AG04450 (cell line): ENCODE results near the gene DMRTB1. TPM values are rescaled to one million over a fixed set of nuclear protein-coding genes. Genes with fewer than 3 reads are reported as not detected.

Experiments
- CTCF ChIA-PET: fragments of 300-600, 350-600 bp; formaldehyde crosslinking; extraction: SDS; loops from one replicate; lab custom pipeline; 2022; ENCODE audit warnings: antibody characterized with exemption, inconsistent platforms; lab: Charles Lee
- POLR2A ChIA-PET: fragments of 350-600 bp; formaldehyde crosslinking; extraction: SDS; loops from one replicate; lab custom pipeline; 2021; ENCODE audit warnings: antibody characterized with exemption, inconsistent platforms; lab: Yijun Ruan, JAX
- DNase-seq: peaks from one replicate; pipeline ENCODE4 v3.0.0-alpha.2; 2011; ENCODE audit warnings: low read depth, low spot score
- H3K27ac ChIP-seq: one replicate; pipeline ENCODE4 v1.5.1; 2012; ENCODE audit warnings: low read depth, low read length, control low read depth
- H3K27me3 ChIP-seq: one replicate; pipeline ENCODE4 v1.6.0; 2012; ENCODE audit warnings: low read length; ENCODE audit not compliant: control insufficient read depth, insufficient read depth
- H3K4me3 ChIP-seq: 2 replicates; pipeline ENCODE4 v1.5.1; 2011; ENCODE audit warnings: mild to moderate bottlenecking, low read depth, low read length, control low read depth
- H3K9me3 ChIP-seq: 2 replicates; pipeline ENCODE4 v1.5.1; 2012; ENCODE audit warnings: low read length; ENCODE audit not compliant: control insufficient read depth, insufficient read depth
- polyA plus RNA-seq: library from polyadenylated mRNA; depleted of rRNA; stranded (reverse); fragments of >200 nt; gene quantifications from 2 replicates; pipeline ENCODE4 v1.2.3, GENCODE V29; 2011
- TF ChIP-seq, protein P1 (sequence below): IDR thresholded peaks from 2 replicates; pipeline ENCODE4 v1.5.1; 2011; ENCODE audit warnings: low read depth, low read length, control low read depth, inconsistent platforms

Gene DMRTB1
- polyA plus RNA-seq, 1 experiment: not detected

- TF ChIP-seq, protein P1, sequence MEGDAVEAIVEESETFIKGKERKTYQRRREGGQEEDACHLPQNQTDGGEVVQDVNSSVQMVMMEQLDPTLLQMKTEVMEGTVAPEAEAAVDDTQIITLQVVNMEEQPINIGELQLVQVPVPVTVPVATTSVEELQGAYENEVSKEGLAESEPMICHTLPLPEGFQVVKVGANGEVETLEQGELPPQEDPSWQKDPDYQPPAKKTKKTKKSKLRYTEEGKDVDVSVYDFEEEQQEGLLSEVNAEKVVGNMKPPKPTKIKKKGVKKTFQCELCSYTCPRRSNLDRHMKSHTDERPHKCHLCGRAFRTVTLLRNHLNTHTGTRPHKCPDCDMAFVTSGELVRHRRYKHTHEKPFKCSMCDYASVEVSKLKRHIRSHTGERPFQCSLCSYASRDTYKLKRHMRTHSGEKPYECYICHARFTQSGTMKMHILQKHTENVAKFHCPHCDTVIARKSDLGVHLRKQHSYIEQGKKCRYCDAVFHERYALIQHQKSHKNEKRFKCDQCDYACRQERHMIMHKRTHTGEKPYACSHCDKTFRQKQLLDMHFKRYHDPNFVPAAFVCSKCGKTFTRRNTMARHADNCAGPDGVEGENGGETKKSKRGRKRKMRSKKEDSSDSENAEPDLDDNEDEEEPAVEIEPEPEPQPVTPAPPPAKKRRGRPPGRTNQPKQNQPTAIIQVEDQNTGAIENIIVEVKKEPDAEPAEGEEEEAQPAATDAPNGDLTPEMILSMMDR: no peak
- Histone ChIP-seq H3K4me3 (no peak overlapping the region), H3K27me3 (peaks cover 5% of the 10 kb centered on the region), H3K27ac (no peak overlapping the region), H3K9me3 (no peaks in the 10 kb centered on the region; the same call in 1 of the 2 replicates)
- ChIA-PET POLR2A (no interaction called here), CTCF (no interaction called here)
- DNase-seq: no peak
These were observed 8.2 kb downstream of the DMRTB1 start for GRCh38 chr1:53467391-53467790.

DNA sequence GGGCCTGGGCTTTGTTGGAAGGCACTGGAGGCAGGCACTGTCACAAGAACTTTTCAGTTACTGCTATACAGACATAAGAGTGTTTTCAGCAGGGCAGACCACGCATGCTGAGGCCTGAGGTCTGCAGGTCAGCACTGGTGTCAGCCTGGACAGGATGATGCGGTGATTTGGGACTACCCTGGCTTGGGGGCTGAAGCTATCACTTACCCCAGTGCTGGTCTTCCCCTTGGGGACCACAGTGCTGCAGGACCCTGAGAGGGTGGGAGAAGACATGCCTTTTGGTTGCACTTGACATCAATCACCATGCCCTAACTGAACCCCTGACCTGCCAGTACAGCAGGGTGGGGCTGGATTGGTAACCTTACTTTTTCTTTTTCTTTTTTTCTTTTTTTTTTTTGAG is 9.2 kb downstream of the DMRTB1 start:
- CTCF ChIA-PET: interaction anchor here (1.9 kb wide), 1 partner anchor 12 kb away, joined by 4 read pairs; no protein-coding TSS in a partner anchor
- no peak overlapping the region for H3K4me3 ChIP-seq
- DNase-seq: no peak
- no peaks in the 10 kb centered on the region; the same call in 1 of the 2 replicates for H3K9me3 ChIP-seq
- POLR2A ChIA-PET: no interaction called here
- H3K27ac ChIP-seq: no peak overlapping the region
- TF ChIP-seq, protein P1: no peak
- H3K27me3 ChIP-seq: peaks cover 5% of the 10 kb centered on the region

DNA sequence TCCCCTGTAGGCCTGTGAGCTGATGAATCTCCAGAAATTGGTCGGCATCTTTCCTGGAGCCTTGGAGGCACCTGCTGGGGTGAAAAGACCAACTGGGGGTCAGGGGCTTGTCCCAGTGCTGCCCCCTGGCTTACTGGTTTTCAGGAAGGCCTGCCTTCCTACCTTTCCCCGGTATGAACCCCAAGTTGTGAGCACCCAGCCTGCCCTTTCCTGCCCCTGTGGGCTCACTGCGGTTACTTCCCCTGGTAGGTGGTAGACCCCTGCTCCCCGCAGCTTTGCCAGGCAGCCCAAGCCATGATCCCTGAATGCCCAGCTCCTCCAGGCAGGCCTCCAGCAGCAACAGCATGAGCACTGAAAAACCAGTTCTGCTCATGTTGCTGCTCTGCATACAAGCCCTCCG is 10.2 kb downstream of the DMRTB1 start:
- ChIA-PET POLR2A (no interaction called here), CTCF (interaction anchor here (0.8 to 1.9 kb wide), 6 partner anchors 13 to 191 kb away, joined by 3 to 4 read pairs (median 4); no protein-coding TSS in a partner anchor)
- no peak for DNase-seq
- H3K4me3 ChIP-seq: no peak overlapping the region
- H3K27ac ChIP-seq: no peak overlapping the region
- no peaks in the 10 kb centered on the region; the same call in 1 of the 2 replicates for H3K9me3 ChIP-seq
- no peaks in the 10 kb centered on the region for H3K27me3 ChIP-seq
- TF ChIP-seq, protein P1: no peak

- ChIA-PET CTCF (interaction anchor here (1.2 to 1.9 kb wide), 3 partner anchors 14 to 192 kb away, joined by 3 to 4 read pairs (median 3); no protein-coding TSS in a partner anchor), POLR2A (no interaction called here)
- no peak overlapping the region for H3K4me3 ChIP-seq
- peaks cover 4% of the 10 kb centered on the region for H3K27me3 ChIP-seq
- TF ChIP-seq, protein P1: peak; percentile 68
- H3K27ac ChIP-seq: no peak overlapping the region
- no peaks in the 10 kb centered on the region; the same call in 1 of the 2 replicates for H3K9me3 ChIP-seq
- DNase-seq: peak; percentile 27
These were observed 11.0 kb downstream of the DMRTB1 start for GRCh38 chr1:53470155-53470554.

DNA sequence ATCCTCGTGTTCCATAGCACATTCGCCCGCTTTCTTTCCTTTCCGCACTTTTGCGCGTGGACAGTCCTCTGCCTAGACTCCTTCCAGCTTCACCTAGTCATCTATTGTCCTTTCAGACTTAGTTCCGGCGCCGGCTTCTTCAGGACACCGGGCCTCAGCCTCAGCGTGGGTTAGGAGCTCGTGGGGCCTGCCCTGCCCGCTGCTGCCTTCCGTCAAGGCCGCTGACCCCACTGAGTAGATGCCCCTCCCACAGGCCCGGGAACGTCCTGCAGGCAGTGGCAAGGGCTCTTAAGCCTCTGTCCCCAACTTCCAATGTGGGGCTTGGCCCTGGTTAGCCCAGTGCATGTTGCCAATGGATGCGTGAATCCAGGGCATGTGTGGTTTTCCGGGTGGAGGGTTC is 11.4 kb downstream of the DMRTB1 start:
- DNase-seq: no peak
- TF ChIP-seq, protein P1: no peak
- ChIA-PET CTCF (interaction anchor here (1.4 kb wide), 1 partner anchor 8 kb away, joined by 3 read pairs; no protein-coding TSS in a partner anchor), POLR2A (no interaction called here)
- Histone ChIP-seq H3K27ac (no peak overlapping the region), H3K27me3 (peaks cover 4% of the 10 kb centered on the region), H3K4me3 (no peak overlapping the region), H3K9me3 (no peaks in the 10 kb centered on the region; the same call in 1 of the 2 replicates)
